ENCODE results near the gene KIF1B. TPM values are rescaled to one million over a fixed set of nuclear protein-coding genes. Genes with fewer than 3 reads are reported as not detected.

Gene KIF1B
- total and polyA plus RNA-seq, 2 donors from 2014 or later: 8.0 to 46.4 TPM

DNA sequence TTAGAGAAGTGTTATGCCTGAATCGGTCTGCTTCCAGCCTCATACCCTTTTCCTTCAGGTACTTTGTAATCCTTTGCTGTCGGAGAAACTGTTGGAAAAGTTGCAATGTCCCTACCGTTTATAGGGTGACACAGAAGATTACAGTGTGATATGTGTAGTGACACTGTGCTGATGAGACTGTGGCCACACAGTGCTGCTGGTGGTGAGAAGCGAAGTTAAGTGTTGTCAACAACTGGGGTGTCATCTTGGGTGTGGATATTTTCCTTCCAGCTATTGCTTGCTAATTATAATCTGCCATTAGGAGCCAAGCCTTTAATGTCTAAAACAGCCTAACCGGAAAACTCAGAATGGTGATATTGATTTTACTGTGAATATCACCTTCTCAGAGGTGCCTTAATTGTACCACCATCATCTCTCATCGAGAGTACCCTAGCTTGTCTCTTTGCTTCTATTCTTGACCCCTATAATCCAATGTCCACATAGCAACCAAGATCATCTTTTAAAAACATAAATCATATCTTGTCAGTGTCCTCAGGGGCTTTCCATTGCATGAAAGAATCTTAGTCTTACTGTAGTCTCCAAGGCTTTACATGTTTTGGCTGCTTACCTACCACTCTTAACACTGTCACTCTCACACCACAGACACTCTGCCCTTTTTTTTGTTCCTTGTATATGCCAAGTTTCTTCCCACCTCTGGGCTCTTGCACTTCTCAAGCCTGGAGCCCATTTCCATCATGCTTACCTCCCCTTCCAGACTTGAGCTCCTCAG is 99.1 kb downstream of the KIF1B start:
- no peak overlapping the region for H3K4me3 ChIP-seq (ENCODE audit: low read length in 3 of 3)
- intact Hi-C loops (cut with DNase I): no loop called here
- H3K9me3 ChIP-seq (ENCODE audit: control insufficient read depth in 2 of 3, insufficient read depth in 1 of 3, low read length in 3 of 3): no peaks in the 10 kb centered on the region
- H3K27ac ChIP-seq (ENCODE audit: low read depth in 2 of 2, low read length in 2 of 2): no peak overlapping the region
- no peaks in the 10 kb centered on the region for H3K27me3 ChIP-seq (ENCODE audit: control insufficient read depth, insufficient read depth, low read length)
- no peaks in the 10 kb centered on the region for H3K4me1 ChIP-seq (ENCODE audit: control insufficient read depth in 2 of 3, insufficient read depth in 2 of 3, low read depth in 1 of 3, low read length in 3 of 3)
- no peak overlapping the region for H3K9ac ChIP-seq (ENCODE audit: low read length in 3 of 3)
- TF ChIP-seq, protein P1, sequence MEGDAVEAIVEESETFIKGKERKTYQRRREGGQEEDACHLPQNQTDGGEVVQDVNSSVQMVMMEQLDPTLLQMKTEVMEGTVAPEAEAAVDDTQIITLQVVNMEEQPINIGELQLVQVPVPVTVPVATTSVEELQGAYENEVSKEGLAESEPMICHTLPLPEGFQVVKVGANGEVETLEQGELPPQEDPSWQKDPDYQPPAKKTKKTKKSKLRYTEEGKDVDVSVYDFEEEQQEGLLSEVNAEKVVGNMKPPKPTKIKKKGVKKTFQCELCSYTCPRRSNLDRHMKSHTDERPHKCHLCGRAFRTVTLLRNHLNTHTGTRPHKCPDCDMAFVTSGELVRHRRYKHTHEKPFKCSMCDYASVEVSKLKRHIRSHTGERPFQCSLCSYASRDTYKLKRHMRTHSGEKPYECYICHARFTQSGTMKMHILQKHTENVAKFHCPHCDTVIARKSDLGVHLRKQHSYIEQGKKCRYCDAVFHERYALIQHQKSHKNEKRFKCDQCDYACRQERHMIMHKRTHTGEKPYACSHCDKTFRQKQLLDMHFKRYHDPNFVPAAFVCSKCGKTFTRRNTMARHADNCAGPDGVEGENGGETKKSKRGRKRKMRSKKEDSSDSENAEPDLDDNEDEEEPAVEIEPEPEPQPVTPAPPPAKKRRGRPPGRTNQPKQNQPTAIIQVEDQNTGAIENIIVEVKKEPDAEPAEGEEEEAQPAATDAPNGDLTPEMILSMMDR (IDR thresholded peaks at IDR 0.05; ENCODE audit: borderline replicate concordance, extremely low read depth, insufficient read depth): no peak
- peaks cover 2 to 15% (median 5%) of the 10 kb centered on the region in 3 donors for H3K36me3 ChIP-seq (ENCODE audit: control insufficient read depth in 2 of 3, insufficient read depth in 3 of 3, low read length in 3 of 3)
- DNase-seq (no peak), FAIRE-seq (no peak)

DNA sequence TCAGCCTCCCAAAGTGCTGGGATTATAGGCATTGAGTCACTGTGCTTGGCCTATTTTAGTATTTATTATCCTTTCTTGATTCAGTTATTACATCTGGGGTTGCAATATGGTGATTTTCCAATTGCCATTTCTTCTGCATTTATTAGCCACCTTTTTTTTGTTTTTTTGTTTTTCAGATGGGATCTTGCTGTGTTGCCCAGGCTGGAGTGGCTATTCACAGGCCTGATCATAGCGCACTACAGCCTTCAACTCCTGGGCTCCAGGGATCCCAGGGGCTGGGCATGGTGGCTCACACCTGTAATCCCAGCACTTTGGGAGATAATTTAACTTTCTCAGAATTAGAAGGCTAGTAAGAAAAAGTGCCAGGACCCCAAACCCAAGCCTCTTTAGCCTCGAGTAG is 106.4 kb downstream of the KIF1B start:
- TF ChIP-seq, protein P1 (IDR thresholded peaks at IDR 0.05; ENCODE audit: borderline replicate concordance, extremely low read depth, insufficient read depth): no peak
- Histone ChIP-seq H3K9ac (ENCODE audit: low read length in 3 of 3) (no peak overlapping the region), H3K27ac (ENCODE audit: low read depth in 2 of 2, low read length in 2 of 2) (no peak overlapping the region), H3K4me1 (ENCODE audit: control insufficient read depth in 2 of 3, insufficient read depth in 2 of 3, low read depth in 1 of 3, low read length in 3 of 3) (no peaks in the 10 kb centered on the region), H3K9me3 (ENCODE audit: control insufficient read depth in 2 of 3, insufficient read depth in 1 of 3, low read length in 3 of 3) (no peaks in the 10 kb centered on the region), H3K4me3 (ENCODE audit: low read length in 3 of 3) (no peak overlapping the region), H3K36me3 (ENCODE audit: control insufficient read depth in 2 of 3, insufficient read depth in 3 of 3, low read length in 3 of 3) (peaks cover 0 to 6% (median 3%) of the 10 kb centered on the region in 3 donors), H3K27me3 (ENCODE audit: control insufficient read depth, insufficient read depth, low read length) (no peaks in the 10 kb centered on the region)
- DNase-seq (no peak), FAIRE-seq (no peak)
- intact Hi-C loops (cut with DNase I): no loop called here

DNA sequence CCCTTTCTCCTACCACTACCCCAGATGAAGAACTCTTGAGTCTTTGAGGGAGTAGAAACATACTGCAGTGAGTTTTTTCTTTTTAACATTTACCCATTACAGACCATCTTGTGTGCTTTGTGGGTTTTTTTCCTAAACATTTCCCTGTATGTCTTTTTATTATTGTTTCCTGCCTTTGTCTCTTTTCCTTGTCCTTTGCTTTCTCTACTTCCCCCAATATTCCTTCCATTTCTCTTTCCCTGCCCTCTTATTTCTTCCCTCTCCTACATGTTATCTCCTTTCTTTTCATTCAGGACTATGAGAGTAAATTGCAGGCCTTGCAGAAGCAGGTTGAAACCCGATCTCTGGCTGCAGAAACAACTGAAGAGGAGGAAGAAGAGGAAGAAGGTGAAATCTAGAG is 109.4 kb downstream of the KIF1B start:
- Histone ChIP-seq H3K4me3 (ENCODE audit: low read length in 3 of 3) (no peak overlapping the region), H3K9ac (ENCODE audit: low read length in 3 of 3) (no peak overlapping the region), H3K9me3 (ENCODE audit: control insufficient read depth in 2 of 3, insufficient read depth in 1 of 3, low read length in 3 of 3) (no peaks in the 10 kb centered on the region), H3K4me1 (ENCODE audit: control insufficient read depth in 2 of 3, insufficient read depth in 2 of 3, low read depth in 1 of 3, low read length in 3 of 3) (no peaks in the 10 kb centered on the region), H3K36me3 (ENCODE audit: control insufficient read depth in 2 of 3, insufficient read depth in 3 of 3, low read length in 3 of 3) (peaks cover 0 to 21% (median 16%) of the 10 kb centered on the region in 3 donors), H3K27me3 (ENCODE audit: control insufficient read depth, insufficient read depth, low read length) (no peaks in the 10 kb centered on the region), H3K27ac (ENCODE audit: low read depth in 2 of 2, low read length in 2 of 2) (no peak overlapping the region)
- FAIRE-seq: no peak
- TF ChIP-seq, protein P1 (IDR thresholded peaks at IDR 0.05; ENCODE audit: borderline replicate concordance, extremely low read depth, insufficient read depth): no peak
- peak in 2 of 5 donors; percentile 15 to 50 for DNase-seq
- intact Hi-C loops (cut with DNase I): no loop called here
